ENCODE data around the gene IRF8.
A peak's percentile ranks its signal among the peaks of the same experiment; 100 is the strongest.

IRF8 gene

GRCh38 chr16:85927371-85927770, 28.4 kb downstream of the IRF8 start:
- no peak overlapping the region for H3K4me3 ChIP-seq (ENCODE audit: low read depth, low read length)
- TF ChIP-seq CTCF (IDR thresholded peaks at IDR 0.05; ENCODE audit: borderline replicate concordance, insufficient read depth, low read depth, low read length) = no peak

GRCh38 chr16:85927959-85928358, 29.0 kb downstream of the IRF8 start:
- TF ChIP-seq CTCF (IDR thresholded peaks at IDR 0.05; ENCODE audit: borderline replicate concordance, insufficient read depth, low read depth, low read length) = no peak
- H3K4me3 ChIP-seq (ENCODE audit: low read depth, low read length) = no peak overlapping the region

- no peak for TF ChIP-seq CTCF (IDR thresholded peaks at IDR 0.05; ENCODE audit: borderline replicate concordance, insufficient read depth, low read depth, low read length)
- H3K4me3 ChIP-seq (ENCODE audit: low read depth, low read length) = no peak overlapping the region
These were observed 29.4 kb downstream of the IRF8 start for GRCh38 chr16:85928401-85928820.

- no peak for TF ChIP-seq CTCF (IDR thresholded peaks at IDR 0.05; ENCODE audit: borderline replicate concordance, insufficient read depth, low read depth, low read length)
- H3K4me3 ChIP-seq (ENCODE audit: low read depth, low read length) = no peak overlapping the region
These were observed 30.3 kb downstream of the IRF8 start for GRCh38 chr16:85929259-85929721.

GRCh38 chr16:85930301-85930700, 31.3 kb downstream of the IRF8 start:
- TF ChIP-seq CTCF (IDR thresholded peaks at IDR 0.05; ENCODE audit: borderline replicate concordance, insufficient read depth, low read depth, low read length) = no peak
- H3K4me3 ChIP-seq (ENCODE audit: low read depth, low read length) = no peak overlapping the region

- no peak overlapping the region for H3K4me3 ChIP-seq (ENCODE audit: low read depth, low read length)
- TF ChIP-seq CTCF (IDR thresholded peaks at IDR 0.05; ENCODE audit: borderline replicate concordance, insufficient read depth, low read depth, low read length) = peak; percentile 27; the same call in 1 of the 2 replicates
These were observed 32.8 kb downstream of the IRF8 start for GRCh38 chr16:85931596-85932402.

GRCh38 chr16:85934210-85934609, 35.2 kb downstream of the IRF8 start:
- H3K4me3 ChIP-seq (ENCODE audit: low read depth, low read length) = no peak overlapping the region
- no peak for TF ChIP-seq CTCF (IDR thresholded peaks at IDR 0.05; ENCODE audit: borderline replicate concordance, insufficient read depth, low read depth, low read length)

All from GM12875 (cell line).